Neural progenitor cell (in vitro differentiated cells): ENCODE results near the gene ERC2.

Source experiments
- EZH2phosphoT487 ChIP-seq: fragments of 200-600 bp; sonication (generic); IDR thresholded peaks from 2 replicates; pipeline ENCODE4 v1.6.1; 2017; ENCODE audit warnings: antibody characterized with exemption
- TF ChIP-seq, protein P1 (sequence below): fragments of 200-600 bp; sonication (generic); IDR thresholded peaks from 2 replicates; pipeline ENCODE4 v1.5.1; 2017; ENCODE audit warnings: antibody characterized with exemption, mild to moderate bottlenecking

DNA sequence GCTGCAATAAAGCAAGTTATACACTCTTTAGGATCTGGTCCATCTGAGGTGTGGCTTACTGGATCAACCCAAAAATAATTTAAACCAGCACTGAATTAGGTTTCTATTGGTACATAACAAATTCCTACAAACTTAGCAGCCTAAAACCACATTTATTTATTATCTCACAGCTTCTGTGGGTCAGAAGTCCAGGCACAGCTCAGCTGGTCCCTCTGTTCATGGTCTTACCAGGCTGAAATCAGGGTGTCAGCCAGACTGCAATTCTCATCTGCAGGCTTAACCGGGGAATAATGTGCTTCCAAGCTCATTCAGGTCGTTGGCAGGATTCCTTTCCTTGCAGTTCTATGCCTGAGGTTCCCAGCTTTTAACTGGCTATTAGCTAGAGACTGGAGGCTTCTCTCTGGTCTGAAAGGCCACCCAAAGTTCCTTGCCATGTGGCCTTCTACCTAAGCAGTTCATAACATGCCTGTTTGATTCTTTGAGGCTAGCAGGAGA is 503.7 kb downstream of the ERC2 start:
- TF ChIP-seq, protein P1, sequence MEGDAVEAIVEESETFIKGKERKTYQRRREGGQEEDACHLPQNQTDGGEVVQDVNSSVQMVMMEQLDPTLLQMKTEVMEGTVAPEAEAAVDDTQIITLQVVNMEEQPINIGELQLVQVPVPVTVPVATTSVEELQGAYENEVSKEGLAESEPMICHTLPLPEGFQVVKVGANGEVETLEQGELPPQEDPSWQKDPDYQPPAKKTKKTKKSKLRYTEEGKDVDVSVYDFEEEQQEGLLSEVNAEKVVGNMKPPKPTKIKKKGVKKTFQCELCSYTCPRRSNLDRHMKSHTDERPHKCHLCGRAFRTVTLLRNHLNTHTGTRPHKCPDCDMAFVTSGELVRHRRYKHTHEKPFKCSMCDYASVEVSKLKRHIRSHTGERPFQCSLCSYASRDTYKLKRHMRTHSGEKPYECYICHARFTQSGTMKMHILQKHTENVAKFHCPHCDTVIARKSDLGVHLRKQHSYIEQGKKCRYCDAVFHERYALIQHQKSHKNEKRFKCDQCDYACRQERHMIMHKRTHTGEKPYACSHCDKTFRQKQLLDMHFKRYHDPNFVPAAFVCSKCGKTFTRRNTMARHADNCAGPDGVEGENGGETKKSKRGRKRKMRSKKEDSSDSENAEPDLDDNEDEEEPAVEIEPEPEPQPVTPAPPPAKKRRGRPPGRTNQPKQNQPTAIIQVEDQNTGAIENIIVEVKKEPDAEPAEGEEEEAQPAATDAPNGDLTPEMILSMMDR, result no peak
- no peak for TF ChIP-seq EZH2phosphoT487
